ENCODE results near the gene GATM.

DNA sequence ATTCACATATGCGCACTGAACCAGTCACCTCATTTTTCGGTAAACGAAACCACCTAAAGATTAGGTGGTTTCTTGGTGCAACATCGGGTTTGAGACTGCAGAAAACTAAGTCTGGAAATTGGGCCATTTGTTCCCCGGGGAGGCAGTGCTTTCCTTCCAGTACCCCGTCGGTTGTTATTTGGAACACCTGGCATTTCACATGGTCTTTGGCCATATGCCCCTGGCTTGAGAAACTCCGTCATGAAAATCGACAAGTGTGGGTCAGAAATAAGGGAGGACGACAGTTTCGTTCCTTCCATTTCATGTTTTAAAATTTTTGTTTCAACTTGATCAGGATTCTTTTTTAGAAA, 544 bp upstream of the GATM start:
- TF ChIP-seq POLR2A (IDR thresholded peaks at IDR 0.05; ENCODE audit: low read length) (no peak), GATA1 (IDR thresholded peaks at IDR 0.05; ENCODE audit: low read depth, low read length) (no peak)
